CD4-positive, alpha-beta T cell treated with Interferon gamma for 1 hour (primary cell): ENCODE measurements around the gene C1RL.

Source experiments
- DNase-seq: peaks from one replicate; pipeline ENCODE4 v3.0.0-alpha.2; 2020

Gene C1RL, protein sequence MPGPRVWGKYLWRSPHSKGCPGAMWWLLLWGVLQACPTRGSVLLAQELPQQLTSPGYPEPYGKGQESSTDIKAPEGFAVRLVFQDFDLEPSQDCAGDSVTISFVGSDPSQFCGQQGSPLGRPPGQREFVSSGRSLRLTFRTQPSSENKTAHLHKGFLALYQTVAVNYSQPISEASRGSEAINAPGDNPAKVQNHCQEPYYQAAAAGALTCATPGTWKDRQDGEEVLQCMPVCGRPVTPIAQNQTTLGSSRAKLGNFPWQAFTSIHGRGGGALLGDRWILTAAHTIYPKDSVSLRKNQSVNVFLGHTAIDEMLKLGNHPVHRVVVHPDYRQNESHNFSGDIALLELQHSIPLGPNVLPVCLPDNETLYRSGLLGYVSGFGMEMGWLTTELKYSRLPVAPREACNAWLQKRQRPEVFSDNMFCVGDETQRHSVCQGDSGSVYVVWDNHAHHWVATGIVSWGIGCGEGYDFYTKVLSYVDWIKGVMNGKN

GRCh38 chr12:7108796-7109571 lies at the start of gene C1RL:
Gene C1RL, minus strand, starts transcription at chr12:7109214. Its CDS starts 34 bp downstream, at chr12:7109180.
- DNase-seq = peak; percentile 66

GRCh38 chr12:7157391-7157790 lies 48.4 kb upstream of the C1RL start:
- no peak for DNase-seq

- DNase-seq = no peak
Observed at GRCh38 chr12:7156259-7157197, 47.5 kb upstream of the C1RL start.

- DNase-seq = no peak
Observed at GRCh38 chr12:7155471-7156034, 46.5 kb upstream of the C1RL start.

DNA sequence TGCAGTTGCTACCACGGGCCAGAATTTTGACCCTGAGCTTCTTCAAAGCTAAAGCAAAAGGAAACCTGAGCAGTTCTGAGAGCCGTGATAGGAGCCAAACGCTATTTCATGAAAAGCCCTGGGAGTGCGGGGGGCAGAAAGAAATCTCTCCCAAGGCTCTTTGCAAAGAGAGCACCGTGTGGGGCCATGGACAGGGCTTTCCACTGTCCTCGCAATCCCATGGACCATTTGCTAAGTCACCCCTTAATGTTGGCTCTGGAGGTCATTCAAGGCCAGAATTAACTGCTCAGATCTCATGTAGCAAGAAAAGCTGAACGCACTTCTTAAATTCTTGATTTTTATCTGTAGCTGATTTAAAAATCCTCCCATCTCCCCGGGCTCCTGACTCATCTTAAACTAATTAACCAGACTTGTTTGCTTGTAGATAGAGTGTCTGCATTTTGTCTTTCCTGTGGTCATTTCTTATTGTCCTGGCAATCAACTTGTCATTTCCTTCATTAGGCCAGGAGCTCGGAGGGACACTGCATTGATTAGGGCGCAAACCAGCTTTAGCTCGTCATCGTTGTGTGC lies 46.0 kb upstream of the C1RL start:
- no peak for DNase-seq

- DNase-seq = no peak
Observed at GRCh38 chr12:7154042-7154441, 45.0 kb upstream of the C1RL start.

DNA sequence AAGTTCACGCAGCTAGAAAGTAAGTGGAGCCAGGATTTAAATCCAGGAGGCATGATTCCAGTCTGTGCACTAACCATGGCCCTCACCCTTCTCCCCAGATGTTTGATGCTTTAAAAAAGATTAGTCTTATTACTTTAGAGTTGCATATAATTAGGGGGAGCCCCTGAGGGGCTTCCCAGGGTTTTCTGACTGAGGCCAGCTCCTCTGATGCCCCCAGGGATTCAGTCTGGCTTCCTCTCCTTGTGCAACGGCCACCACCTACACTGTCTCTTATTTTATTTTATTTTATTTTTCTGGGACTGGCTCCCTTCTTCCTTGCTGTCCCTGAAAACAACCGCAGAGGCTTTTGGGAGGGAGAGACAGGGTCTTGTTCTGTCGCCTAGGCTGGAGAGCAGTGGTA lies 43.8 kb upstream of the C1RL start:
- no peak for DNase-seq

- DNase-seq = no peak
Observed at GRCh38 chr12:7151532-7151931, 42.5 kb upstream of the C1RL start.

DNA sequence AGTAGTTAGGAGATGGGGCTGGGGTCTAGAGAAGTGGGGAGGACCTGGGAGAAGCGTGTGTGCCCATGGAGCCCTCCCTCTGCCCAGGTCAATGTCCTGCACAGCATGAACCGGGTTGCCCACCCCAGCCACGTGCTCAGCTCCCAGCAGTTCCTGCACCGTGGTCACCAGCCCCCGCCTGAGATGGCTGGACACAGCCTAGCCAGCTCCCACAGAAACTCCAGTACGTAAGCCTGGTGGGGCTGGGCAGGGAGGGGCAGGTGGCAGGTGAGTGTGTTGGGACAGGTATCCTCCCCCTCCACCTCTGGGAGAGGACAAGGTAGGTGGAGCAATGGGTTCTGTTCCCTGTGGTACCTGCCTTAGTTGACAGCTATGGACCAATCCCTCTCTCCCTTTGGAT lies 41.8 kb upstream of the C1RL start:
- no peak for DNase-seq

DNA sequence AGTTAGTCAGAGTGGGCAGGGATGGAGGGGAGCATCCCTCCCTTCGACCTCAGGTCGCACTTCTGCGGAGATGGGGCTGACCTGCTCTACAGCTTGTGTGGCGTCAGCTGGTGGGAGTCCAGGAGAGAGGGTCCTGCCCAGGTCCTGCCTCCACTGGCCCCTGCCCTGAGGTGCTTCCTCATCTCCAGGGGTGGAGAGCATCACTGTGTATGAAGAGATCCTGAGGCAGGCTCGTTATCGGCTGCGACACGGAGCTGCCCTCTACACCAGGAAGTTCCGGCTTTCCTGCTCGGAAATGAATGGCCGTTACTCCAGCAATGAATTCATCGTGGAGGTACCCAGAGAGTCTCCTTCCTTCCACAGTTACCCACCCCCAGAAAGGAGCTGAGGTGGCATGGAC lies 41.3 kb upstream of the C1RL start:
- no peak for DNase-seq

DNA sequence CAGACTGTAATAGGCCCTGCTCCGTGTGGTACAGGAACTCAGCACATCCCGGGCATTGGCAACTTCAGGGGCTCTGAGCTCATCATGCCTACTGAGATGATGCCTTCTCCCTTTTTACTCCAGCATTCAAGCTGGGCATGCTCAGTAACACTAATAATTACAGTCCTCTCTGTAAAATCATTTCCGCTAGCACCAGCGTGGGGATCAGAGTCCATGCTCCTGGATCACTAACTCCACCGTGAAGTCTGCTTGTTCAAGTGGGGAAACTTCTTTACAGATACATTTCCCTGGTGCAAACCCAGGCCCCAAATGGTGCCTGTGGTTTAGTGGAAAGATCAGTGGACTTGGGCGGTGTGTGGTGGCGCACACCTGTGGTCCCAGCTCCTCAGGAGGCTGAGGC lies 37.9 kb upstream of the C1RL start:
- DNase-seq = no peak

DNA sequence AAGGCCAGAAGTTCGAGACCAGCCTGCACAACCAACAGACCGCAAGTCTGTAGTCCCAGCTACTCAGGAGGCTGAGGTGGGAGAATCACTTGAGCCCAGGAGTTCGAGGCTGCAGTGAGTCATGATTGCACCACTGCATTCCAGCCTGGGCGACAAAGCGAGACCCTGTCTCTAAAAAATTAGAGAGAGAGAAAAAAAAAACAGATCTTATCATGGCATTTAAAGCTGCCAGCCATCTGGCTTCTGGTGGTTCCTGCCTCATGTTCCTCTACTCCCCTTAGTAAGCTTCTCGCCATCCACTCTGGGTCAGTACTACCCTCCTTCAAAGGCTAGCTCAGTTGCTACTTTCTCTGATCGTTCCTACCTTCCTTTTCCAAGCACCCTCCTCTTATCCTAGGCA lies 37.2 kb upstream of the C1RL start:
- DNase-seq = no peak

GRCh38 chr12:7145671-7146070 lies 36.7 kb upstream of the C1RL start:
- DNase-seq = no peak

- DNase-seq = no peak
Observed at GRCh38 chr12:7144414-7145120, 35.6 kb upstream of the C1RL start.

GRCh38 chr12:7143564-7143963 lies 34.5 kb upstream of the C1RL start:
- DNase-seq = no peak

- DNase-seq = no peak
Observed at GRCh38 chr12:7142809-7143465, 33.9 kb upstream of the C1RL start.

DNA sequence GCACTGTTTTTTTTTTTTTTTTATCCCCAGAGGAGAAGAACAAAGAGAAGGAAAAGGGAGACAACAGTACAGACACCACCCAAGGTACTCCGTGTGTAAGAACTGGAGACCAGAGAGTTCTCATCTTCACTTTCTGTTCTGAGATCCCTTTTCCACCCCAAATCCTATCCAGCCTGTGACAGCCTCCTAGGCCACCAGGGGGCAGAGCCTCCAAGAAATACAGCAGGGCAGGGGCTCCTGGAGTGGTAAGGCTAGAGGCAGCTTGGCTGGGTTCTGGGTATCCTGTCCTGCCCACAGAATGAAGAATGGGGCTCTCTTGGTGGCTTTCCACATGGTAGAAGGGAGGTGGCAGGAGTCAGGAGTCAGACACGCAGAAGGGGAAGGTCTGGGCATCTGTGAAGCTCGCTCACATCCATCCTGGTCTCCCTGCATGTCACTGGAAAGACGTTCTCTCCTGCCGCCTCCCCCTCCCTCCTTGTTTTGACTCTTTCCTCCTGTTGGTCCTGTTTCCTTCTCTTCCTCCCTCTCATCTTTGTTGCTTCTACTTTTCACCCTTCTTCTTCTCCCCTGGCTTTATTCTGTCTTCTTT lies 33.1 kb upstream of the C1RL start:
- peak; percentile 48 for DNase-seq

DNA sequence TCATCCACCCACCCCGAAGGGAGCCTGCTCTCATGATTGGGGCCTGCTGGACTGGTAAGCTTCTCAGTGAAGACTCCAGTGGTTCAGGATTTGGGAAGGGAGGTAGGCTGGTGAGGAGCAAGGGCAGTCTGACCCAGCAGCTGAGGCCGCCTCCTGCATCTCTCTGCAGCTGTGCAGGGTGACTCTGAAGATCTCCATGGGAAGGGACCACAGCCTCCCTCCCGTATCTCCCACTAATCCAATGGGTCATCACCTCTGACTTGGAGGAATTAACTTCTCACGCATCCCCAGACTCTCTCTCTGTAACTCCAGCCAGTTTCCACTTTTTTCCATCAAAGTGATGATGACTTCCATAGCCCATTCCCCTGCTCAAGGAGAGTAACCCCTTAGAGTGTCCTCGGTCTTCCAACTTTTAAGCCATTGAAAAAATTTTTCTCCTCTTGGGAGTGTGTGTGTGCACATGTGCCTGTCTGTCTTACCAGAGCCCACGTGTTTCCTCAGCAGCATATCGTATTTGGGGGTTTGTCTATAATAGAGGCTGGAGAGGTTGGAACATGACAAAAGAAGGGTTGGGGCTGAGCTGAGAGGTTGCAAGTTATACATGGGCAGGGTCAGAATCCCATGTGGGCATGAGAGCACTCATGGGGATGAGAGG lies 32.5 kb upstream of the C1RL start:
- DNase-seq = no peak

DNA sequence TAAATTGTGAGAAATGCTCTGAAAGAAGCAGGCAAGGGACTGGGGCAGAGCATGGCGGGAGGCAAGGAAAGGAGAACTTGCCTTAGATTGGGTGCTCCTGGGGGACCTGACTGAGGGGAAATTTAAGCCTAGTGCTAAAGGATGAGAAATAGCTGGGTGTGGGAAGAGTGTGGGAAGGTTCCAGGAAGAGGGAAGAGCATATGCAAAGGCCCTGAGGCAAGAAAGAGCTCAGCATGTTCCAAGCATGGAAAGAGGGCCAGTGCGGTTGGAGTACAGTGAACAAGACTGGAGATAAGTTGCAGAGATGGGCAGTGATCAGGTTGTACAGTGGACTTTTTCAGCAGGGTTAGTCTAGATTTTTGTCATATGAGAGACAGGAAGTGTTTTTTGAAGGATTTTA lies 30.2 kb upstream of the C1RL start:
- no peak for DNase-seq

- no peak for DNase-seq
Observed at GRCh38 chr12:7137908-7138307, 28.9 kb upstream of the C1RL start.
